NCI-H2107 treated with DMSO at 0.1 percent for 48 hours (cell line): ENCODE data around the gene CFAP99.

Experiments used
- DNase-seq: peaks from one replicate; lab custom pipeline; 2025; ENCODE audit not compliant: unreplicated experiment; lab: John Stamatoyannopoulos, UW

Gene CFAP99

DNA sequence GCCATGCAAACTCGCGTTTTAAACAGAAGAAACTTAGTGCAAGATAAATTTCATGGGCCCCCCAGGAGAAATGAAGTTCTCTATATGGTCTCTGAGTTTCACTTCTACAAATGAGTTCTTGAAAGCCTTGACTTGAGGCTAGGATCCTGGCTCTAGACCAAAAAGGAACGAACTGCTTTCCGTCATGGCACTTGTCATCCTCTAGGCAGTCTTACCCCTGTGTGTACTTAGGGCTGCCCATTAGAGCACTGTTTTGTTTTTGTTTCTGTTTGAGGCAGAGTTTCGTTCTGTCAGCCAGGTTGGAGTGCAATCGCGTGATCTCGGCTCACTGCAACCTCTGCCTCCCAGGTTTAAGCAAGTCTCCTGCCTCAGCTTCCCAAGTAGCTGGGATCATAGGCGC is 79.2 kb downstream of the CFAP99 start:
- DNase-seq: no peak

DNA sequence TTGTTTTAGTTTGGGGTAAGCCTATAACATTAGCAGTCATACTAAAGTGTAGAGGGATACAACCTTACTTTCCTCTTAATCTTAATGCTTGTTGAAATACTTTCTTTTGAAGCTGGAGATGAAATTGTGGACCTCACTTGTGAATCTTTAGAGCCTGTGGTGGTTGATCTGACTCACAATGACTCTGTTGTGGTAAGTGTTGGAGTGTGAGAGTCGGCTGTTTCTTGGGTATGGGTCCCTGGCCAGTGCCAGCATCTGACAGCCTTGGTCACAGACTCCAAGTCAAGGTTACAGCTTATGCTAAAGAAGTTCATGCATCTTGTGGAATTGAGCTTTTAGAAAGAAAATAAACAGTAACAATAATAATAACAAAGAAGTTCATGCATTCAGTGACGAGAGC is 81.8 kb downstream of the CFAP99 start:
- DNase-seq: no peak

DNA sequence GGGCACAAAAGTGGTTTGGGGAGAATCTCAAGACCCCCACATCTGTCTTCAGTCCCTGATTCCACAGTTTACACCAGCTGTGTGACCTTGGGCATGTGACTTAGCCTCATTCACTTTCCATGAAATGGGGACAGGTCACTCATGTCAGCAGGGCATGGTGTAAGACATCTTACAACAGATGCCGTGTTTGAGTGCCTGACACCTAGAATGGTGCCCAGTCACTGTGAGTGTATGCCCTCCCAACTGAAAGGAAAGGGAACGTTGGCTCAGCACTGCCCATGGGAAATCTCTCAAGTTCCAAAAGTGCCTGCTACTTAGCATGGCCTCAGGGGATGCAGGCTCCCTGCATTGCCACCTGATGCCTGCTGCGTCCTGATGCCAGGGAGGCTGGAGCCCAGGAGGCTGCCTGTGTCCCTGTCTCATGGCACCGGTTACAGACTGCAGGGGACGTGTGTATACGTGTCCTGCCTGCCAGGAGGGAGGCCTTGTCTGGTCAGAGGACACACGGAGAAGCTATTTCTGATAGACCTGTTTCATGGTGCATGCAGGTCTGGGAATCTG is 82.4 kb downstream of the CFAP99 start:
- no peak for DNase-seq

DNA sequence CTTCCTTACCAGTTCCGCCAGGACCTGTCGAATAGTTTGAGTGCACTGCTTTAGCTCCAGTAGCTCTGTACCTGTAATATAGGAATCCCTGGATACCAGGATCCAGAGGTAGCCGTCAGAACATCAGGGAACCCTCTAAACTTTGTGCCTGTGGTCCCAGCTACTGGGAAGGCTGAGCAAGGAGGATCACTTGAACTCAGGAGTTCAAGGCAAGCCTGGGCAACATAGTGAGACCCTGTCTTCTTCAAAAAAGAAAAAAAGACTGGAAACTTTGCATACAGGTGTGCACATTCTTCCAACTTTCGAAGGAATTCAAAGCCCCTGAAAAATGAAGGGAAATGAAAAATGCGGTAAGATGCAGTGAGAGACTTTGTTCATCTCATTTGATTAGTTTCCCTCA is 85.1 kb downstream of the CFAP99 start:
- DNase-seq: no peak

DNA sequence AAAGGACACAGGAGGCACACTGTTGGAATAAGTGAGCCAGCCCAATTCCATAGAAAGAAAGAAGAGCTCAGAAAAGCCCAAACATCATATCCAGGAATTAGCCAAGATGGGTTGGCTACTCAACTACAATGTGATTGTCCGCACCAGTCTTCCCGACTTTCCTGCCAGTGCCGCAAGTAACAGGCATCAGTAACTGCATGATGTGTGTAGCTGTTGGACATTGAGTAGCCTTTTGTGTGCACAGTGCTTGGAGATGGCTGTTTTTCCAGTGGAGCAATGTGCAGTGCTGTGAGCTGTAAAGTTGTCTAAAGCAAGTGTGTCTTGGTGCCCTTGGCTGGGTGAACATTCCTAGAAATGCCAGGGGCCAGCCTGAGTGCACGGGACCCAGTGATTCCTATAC is 88.5 kb downstream of the CFAP99 start:
- DNase-seq: no peak

DNA sequence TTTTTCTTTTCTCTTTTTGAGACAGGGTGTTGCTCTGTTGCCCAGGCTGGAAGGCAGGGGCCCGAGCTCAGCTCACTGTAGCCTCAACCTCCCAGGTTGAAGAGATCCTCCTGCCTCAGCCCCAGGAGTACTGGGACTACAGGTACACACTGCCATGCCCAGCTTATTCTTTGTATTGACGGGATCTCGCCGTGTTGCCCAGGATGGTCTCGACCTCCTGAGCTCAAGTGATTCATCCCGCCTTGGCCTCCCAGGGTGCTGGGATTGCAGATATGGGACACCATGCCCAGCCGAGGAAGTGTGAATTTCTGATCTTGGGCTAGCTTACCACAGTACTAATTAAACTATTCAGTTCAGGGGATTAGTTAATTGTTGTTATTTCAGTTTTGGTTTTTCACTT is 89.1 kb downstream of the CFAP99 start:
- no peak for DNase-seq

DNA sequence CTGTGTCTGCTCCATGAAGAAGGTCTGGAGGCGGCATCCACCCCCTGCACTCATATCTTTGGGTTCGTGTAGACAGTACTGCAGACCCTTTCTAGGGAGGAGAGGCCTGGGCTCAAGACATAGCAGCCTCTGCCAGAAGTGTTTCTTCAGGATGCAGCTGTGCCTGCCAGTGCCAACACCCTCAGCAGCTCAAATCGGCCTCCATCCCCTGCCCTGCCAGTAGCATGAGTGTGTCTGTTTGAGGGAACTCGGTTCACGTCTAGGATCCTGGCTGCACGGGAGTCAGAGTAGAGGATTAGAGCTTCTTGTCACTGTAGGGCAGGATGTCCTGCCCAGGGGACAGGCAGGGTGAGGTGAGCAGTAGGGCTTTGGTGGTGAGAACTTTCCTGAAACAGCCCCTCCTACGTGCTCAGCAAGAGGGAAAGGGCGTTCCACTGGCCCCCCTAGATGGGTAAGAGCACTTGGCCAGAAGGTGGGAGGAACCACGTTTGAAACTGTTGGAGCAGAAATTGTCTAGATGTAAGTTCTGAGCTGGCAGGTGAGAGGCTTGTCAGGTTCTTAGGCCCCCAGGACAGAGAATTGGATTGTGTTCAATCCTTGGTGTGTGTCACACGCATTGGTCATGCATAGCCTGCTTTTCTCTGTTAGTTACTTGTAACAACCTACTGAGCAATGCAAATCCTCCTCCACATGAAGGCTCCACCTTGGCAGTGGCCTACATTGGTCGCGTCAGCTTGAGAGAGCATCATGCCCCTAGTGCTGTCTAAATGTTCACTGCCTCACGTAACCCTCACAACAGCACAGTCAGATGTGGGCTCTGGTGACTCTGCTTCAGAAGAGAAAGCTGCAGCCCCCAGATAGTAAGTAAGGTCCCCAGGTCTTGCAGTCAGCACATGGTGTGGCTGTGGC is 91.8 kb downstream of the CFAP99 start:
- DNase-seq: no peak

DNA sequence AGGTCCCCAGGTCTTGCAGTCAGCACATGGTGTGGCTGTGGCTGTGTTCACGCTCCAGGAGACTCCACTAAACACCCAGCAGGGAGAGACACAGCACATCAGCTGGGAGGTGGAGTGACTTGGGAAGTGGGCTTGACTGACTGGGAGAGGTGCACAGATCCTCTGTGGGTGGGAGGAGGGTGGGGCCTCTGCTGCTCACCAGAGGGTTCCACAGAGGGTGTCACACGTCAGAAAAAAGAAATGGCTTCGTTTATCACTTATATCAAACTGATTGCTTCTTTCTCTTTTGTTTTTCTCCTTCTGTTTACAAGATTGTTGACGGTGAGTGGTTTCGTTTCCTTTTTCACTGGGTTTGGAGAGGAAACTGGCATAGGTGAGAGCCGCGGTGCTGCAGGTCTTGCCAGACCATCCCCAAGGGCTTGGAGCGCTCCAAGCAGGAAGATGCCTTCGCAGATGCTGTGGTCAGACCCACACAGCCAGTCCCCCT is 92.9 kb downstream of the CFAP99 start:
- DNase-seq: no peak
